HUES6 (cell line): ENCODE results near the gene BCAS1.

Experiments used
- H3K27ac ChIP-seq: 2 replicates; pipeline ENCODE4 v1.7.0; 2013; ENCODE audit warnings: low read depth, mild to moderate bottlenecking, low read length, inconsistent platforms
- H3K27me3 ChIP-seq: 2 replicates; pipeline ENCODE4 v1.6.1; 2013; ENCODE audit warnings: low read length; ENCODE audit not compliant: control insufficient read depth, insufficient read depth
- H3K36me3 ChIP-seq: 2 replicates; pipeline ENCODE4 v1.6.1; 2013; ENCODE audit warnings: low read length; ENCODE audit not compliant: control insufficient read depth, insufficient read depth
- H3K4me1 ChIP-seq: 2 replicates; pipeline ENCODE4 v1.6.1; 2013; ENCODE audit warnings: low read length; ENCODE audit not compliant: control insufficient read depth, insufficient read depth
- H3K4me3 ChIP-seq: 2 replicates; pipeline ENCODE4 v1.5.1; 2013; ENCODE audit warnings: low read depth, low read length
- H3K9ac ChIP-seq: one replicate; pipeline ENCODE4 v1.6.1; 2013; ENCODE audit warnings: mild to moderate bottlenecking, low read length
- H3K9me3 ChIP-seq: 2 replicates; pipeline ENCODE4 v1.6.1; 2013; ENCODE audit warnings: low read depth, low read length; ENCODE audit not compliant: control insufficient read depth, insufficient read depth

BCAS1 gene

DNA sequence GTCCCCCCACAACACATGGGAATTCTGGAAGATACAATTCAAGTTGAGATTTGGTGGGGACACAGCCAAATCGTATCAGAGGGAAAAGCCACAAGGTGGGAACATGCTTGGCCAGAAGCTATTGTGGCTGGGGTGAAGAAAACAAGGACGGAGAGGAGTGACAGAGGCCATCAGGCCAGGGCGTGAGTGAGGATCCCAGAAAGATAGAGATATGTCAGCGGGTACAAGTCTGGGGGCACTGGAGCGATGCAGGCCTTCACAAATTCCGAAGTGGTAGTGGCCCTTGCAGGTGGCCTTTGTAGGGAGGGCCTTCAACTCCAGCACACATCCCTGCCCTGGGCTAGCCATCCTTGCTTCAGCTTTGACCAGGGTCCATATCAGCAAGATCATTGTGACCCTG lies 159.1 kb downstream of the BCAS1 start:
- Histone ChIP-seq H3K27ac (no peak overlapping the region), H3K9ac (no peak overlapping the region), H3K36me3 (no peaks in the 10 kb centered on the region), H3K9me3 (peaks cover 14% of the 10 kb centered on the region; the same call in 1 of the 2 replicates), H3K27me3 (no peaks in the 10 kb centered on the region), H3K4me1 (peaks cover 20% of the 10 kb centered on the region), H3K4me3 (no peak overlapping the region)

GRCh38 chr20:53910351-53911002 lies 159.9 kb downstream of the BCAS1 start:
- H3K27me3 ChIP-seq, result no peaks in the 10 kb centered on the region
- H3K4me1 ChIP-seq, result peaks cover 15% of the 10 kb centered on the region
- peaks cover 14% of the 10 kb centered on the region; the same call in 1 of the 2 replicates for H3K9me3 ChIP-seq
- no peak overlapping the region for H3K4me3 ChIP-seq
- H3K36me3 ChIP-seq, result no peaks in the 10 kb centered on the region
- H3K9ac ChIP-seq, result no peak overlapping the region
- no peak overlapping the region for H3K27ac ChIP-seq

DNA sequence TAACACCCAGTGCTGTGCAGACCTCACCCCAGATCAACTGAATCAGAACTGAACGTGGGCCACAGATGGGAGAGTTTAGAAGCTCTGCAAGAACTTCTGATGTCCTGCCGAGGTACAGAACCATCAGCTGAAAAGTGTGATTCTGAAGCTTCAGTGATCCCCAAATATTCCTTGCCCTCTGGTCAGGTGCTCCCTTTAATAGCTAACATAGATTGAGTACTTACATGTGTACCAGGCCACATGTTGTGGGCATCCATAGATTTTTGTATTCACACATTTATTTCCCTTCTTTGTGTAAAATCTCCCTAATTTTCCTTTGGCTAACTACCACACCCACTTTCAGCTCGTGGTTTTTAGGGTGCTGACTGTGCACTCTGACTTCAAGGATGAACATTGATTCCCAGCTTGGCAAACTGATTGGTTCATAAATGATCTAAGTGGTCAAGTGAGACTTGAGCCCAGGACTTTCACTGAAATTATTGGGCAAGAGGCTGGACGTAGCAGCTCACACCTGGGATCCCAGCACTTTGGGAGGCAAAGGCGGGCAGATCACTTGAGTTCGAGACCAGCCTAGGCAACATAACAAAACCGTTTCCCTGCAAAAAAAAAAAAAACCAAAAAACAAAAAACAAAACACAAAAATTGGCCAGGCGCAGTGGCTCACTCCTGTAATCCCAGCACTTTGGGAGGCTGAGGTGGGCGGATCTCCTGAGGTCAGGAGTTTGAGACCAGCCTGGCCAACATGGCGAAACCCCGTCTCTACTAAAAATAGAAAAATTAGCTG lies 162.2 kb downstream of the BCAS1 start:
- H3K9ac ChIP-seq, result no peak overlapping the region
- H3K9me3 ChIP-seq, result peaks cover 14% of the 10 kb centered on the region; the same call in 1 of the 2 replicates
- peaks cover 4% of the 10 kb centered on the region; the same call in 1 of the 2 replicates for H3K4me1 ChIP-seq
- no peak overlapping the region for H3K27ac ChIP-seq
- no peak overlapping the region for H3K4me3 ChIP-seq
- H3K27me3 ChIP-seq, result no peaks in the 10 kb centered on the region
- no peaks in the 10 kb centered on the region for H3K36me3 ChIP-seq

GRCh38 chr20:53905820-53906191 lies 164.6 kb downstream of the BCAS1 start:
- no peak overlapping the region for H3K4me3 ChIP-seq
- H3K36me3 ChIP-seq, result no peaks in the 10 kb centered on the region
- H3K4me1 ChIP-seq, result peaks cover 15% of the 10 kb centered on the region
- H3K27ac ChIP-seq, result no peak overlapping the region
- no peaks in the 10 kb centered on the region for H3K27me3 ChIP-seq
- peaks cover 6% of the 10 kb centered on the region; the same call in 1 of the 2 replicates for H3K9me3 ChIP-seq
- H3K9ac ChIP-seq, result no peak overlapping the region

- Histone ChIP-seq H3K9me3 (0 out of 2 replicates have a peak, but pooled peaks cover 1% of the 10 kb centered on the region), H3K4me3 (no peak overlapping the region), H3K27me3 (no peaks in the 10 kb centered on the region), H3K9ac (no peak overlapping the region), H3K27ac (no peak overlapping the region), H3K4me1 (peaks cover 21% of the 10 kb centered on the region), H3K36me3 (no peaks in the 10 kb centered on the region)
Observed at GRCh38 chr20:53905019-53905819, 165.2 kb downstream of the BCAS1 start.

DNA sequence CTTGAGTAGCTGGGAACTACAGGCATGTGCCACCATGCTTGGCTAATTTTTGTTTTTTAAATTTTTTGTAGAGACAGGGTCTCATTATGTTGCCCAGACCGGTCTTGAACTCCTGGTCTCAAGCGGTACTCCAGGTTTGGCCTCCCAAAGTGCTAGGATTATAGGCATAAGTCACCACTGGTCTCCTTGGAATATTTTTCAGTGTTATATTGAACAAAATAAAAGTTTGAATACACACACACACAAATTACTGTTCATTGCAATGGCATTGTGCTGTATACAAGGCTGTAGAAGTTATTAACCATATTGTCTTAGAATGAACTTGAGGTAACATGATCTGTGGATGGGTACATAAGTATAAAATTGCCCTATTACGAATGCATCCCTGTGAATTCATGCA lies 166.1 kb downstream of the BCAS1 start:
- Histone ChIP-seq H3K9me3 (no peaks in the 10 kb centered on the region), H3K36me3 (no peaks in the 10 kb centered on the region), H3K4me3 (no peak overlapping the region), H3K27me3 (no peaks in the 10 kb centered on the region), H3K4me1 (peaks cover 29% of the 10 kb centered on the region), H3K27ac (no peak overlapping the region), H3K9ac (no peak overlapping the region)

DNA sequence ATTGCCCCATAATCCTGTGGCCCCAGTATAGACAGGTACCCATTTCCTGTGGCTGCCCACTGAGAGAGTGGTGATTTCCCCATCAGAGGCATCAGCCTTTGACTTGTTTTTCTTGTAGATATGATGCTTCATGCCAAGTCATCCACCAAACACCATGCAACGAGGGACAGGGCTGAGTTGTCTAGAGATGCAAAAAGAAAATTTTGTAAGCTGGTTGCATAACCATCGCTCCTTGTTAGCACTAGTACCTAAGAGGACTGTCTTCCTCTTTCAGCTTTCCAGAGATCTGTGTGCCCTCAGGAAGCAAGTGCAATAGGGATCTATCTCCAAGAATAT lies 166.8 kb downstream of the BCAS1 start:
- H3K4me1 ChIP-seq, result peaks cover 36% of the 10 kb centered on the region
- no peaks in the 10 kb centered on the region for H3K9me3 ChIP-seq
- H3K4me3 ChIP-seq, result no peak overlapping the region
- H3K9ac ChIP-seq, result no peak overlapping the region
- H3K27ac ChIP-seq, result no peak overlapping the region
- no peaks in the 10 kb centered on the region for H3K27me3 ChIP-seq
- no peaks in the 10 kb centered on the region for H3K36me3 ChIP-seq

GRCh38 chr20:53902968-53903651 lies 167.3 kb downstream of the BCAS1 start:
- H3K4me1 ChIP-seq, result peaks cover 41% of the 10 kb centered on the region
- no peak overlapping the region for H3K4me3 ChIP-seq
- no peaks in the 10 kb centered on the region for H3K36me3 ChIP-seq
- H3K9me3 ChIP-seq, result no peaks in the 10 kb centered on the region
- no peak overlapping the region for H3K27ac ChIP-seq
- no peaks in the 10 kb centered on the region for H3K27me3 ChIP-seq
- H3K9ac ChIP-seq, result no peak overlapping the region

DNA sequence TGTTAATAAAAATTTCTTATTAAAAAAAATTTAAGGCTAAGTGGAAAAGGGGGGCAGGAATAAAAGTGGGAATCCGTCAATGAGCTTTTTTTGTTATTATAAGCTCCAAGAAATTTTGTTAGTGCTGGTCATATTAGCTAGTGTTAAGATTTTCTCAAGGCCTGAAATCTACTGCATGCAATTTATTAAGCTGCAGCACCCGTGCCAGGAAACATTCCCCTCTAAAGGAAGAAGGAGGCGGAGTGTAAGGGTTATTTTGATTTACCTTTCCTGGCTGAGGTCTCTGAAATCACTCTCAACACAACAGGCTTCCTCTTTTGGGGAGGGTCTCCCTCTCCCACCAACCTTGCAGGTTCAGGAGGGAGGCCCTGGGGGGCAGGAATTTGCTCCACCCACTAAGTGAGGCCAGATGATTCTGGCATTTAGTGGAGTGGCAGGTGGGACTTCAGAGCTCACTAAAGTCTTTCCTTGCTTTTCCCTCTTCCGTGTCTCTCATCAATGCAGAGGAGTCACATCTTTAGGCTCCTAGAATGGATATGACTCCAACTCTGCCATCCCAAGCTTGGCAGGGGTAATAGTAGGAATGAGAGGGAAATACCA lies 168.8 kb downstream of the BCAS1 start:
- Histone ChIP-seq H3K27ac (no peak overlapping the region), H3K4me1 (peaks cover 40% of the 10 kb centered on the region), H3K9ac (no peak overlapping the region), H3K9me3 (no peaks in the 10 kb centered on the region), H3K4me3 (no peak overlapping the region), H3K27me3 (no peaks in the 10 kb centered on the region), H3K36me3 (no peaks in the 10 kb centered on the region)

DNA sequence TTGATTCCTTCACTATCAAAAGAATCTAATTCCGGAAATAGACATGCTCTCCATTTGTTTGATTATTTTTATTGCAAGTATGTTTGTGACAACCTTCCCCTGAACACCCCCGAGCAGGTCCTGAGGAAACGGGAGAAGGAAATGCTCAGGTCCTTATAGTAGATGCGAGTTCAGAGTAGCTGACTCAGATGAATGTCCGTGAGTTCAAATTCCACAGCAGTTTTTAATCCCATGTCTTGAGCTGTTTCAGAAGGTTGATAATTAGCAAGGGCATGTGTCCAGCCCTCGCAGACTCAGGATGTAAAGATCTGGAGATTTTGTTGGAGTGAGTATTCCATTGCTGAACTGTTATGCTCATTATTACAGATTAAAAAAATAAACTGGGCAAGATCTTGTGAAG lies 169.3 kb downstream of the BCAS1 start:
- Histone ChIP-seq H3K4me1 (peaks cover 40% of the 10 kb centered on the region), H3K36me3 (no peaks in the 10 kb centered on the region), H3K4me3 (no peak overlapping the region), H3K9me3 (no peaks in the 10 kb centered on the region), H3K27ac (no peak overlapping the region), H3K9ac (no peak overlapping the region), H3K27me3 (no peaks in the 10 kb centered on the region)
